A549 (cell line): ENCODE measurements around the gene TBX10.

Experiments used
- CHD4 ChIP-seq: fragments of 200-600 bp; sonication (generic); IDR thresholded peaks from 2 replicates; pipeline ENCODE4 v1.6.1; 2016; ENCODE audit warnings: antibody characterized with exemption, mild to moderate bottlenecking, borderline replicate concordance
- CTCF ChIP-seq: fragments of >200 bp; sonication (Bioruptor Twin); formaldehyde crosslinking; IDR thresholded peaks from 3 replicates; pipeline ENCODE4 v1.5.1; 2016
- EHF ChIP-seq: fragments of 250-450 bp; sonication (Bioruptor Pico); IDR thresholded peaks from 2 replicates; pipeline ENCODE4 v1.5.0; 2020; ENCODE audit warnings: mild to moderate bottlenecking
- JUN ChIP-seq, 2 experiments: fragments of >200 bp; sonication (Bioruptor Twin); formaldehyde crosslinking; IDR thresholded peaks; 2 replicates in 1 of 2; 3 replicates in 1 of 2; pipeline ENCODE4 v1.6.1; 2016 to 2017
- KDM1A ChIP-seq: fragments of 200-600 bp; sonication (generic); IDR thresholded peaks from 2 replicates; pipeline ENCODE4 v1.6.1; 2016; ENCODE audit warnings: low read depth, mild to moderate bottlenecking
- MYC ChIP-seq: IDR thresholded peaks from 2 replicates; pipeline ENCODE4 v1.6.1; 2012; ENCODE audit warnings: mild to moderate bottlenecking, inconsistent platforms, low read length, improper control_type of control experiment, borderline replicate concordance
- POLR2A ChIP-seq: IDR thresholded peaks from 2 replicates; pipeline ENCODE4 v1.6.1; 2012; ENCODE audit warnings: mild to moderate bottlenecking, low read length
- RAD21 ChIP-seq, 2 experiments: fragments of >200 bp in 1 of 2; sonication (Bioruptor Twin) in 1 of 2; formaldehyde crosslinking in 1 of 2; IDR thresholded peaks in 1 of 2; conservative IDR thresholded peaks in 1 of 2; 2 replicates in 1 of 2; 3 replicates in 1 of 2; pipeline ENCODE4 v1.6.1; 2012 to 2018; ENCODE audit warnings: inconsistent platforms in 1 of 2
- RFX5 ChIP-seq: fragments of 450-650 bp; IDR thresholded peaks from 2 replicates; pipeline ENCODE4 v1.7.1; 2014; ENCODE audit warnings: antibody characterized with exemption, mild to moderate bottlenecking, moderate library complexity
- SMC3 ChIP-seq: fragments of >200 bp; sonication (Bioruptor Twin); formaldehyde crosslinking; IDR thresholded peaks from 3 replicates; pipeline ENCODE4 v1.6.1; 2018; ENCODE audit warnings: inconsistent platforms
- USF2 ChIP-seq: fragments of 450-650 bp; IDR thresholded peaks from 2 replicates; pipeline ENCODE4 v1.6.1; 2014; ENCODE audit warnings: antibody characterized with exemption

- TF ChIP-seq POLR2A (no peak), CTCF (no peak), KDM1A (no peak), USF2 (no peak), SMC3 (no peak), EHF (CRISPR knock-in tag) (no peak), RFX5 (no peak), MYC (no peak), RAD21 (conservative IDR thresholded peaks at IDR 0.05 in 1 of 2, IDR thresholded peaks at IDR 0.05 in 1 of 2) (no peak), CHD4 (no peak), JUN (IDR thresholded peaks at IDR 0.05) (no peak)
Observed at GRCh38 chr11:67664213-67664585, 24.6 kb upstream of the TBX10 start.
